Measurements from ENCODE around the gene MSRB3. TPM values are rescaled to one million over a fixed set of nuclear protein-coding genes. Genes with fewer than 3 reads are reported as not detected.

MSRB3 gene
- total and polyA plus RNA-seq, 2 of the 8 experiments (the other 6 are each of a cell fraction or from before 2014, with no cell fraction given) = 0.32 to 1.2 TPM

DNA sequence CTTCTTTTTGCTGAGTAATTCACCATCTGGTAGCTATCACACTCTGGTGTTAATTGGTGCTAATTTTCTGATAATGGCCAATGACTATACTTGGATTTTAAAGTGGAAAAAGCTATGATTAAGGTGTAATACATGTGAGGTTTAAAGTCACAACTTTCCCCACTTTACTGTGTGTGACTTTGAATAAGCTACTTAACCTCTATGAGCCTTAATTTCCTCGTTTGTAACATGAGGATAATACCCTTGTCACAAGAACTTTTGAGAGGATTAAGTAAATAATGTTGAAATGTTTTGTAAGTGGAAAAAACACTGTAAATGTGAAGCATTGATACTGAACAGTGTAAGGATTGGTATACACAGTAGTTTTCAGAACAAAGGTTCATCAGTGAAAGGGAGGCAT lies 65.3 kb downstream of the MSRB3 start:
- POLR2A ChIA-PET (ENCODE audit: partially characterized antibody) = interaction anchor here (0.6 kb wide), 1 partner anchor 644 kb away, joined by 3 read pairs; no protein-coding TSS in a partner anchor
- no peak for DNase-seq (ENCODE audit: low read depth in 1 of 2, low spot score in 2 of 2)
- no peak for FAIRE-seq
- TF ChIP-seq SIRT6 (IDR thresholded peaks at IDR 0.05; ENCODE audit: low read length) = no peak
- TF ChIP-seq NRF1 (IDR thresholded peaks at IDR 0.05; ENCODE audit: low read depth, low read length) = no peak
- TF ChIP-seq BRCA1 (IDR thresholded peaks at IDR 0.05; ENCODE audit: low read depth, low read length) = no peak
- TF ChIP-seq CREB1 (IDR thresholded peaks at IDR 0.05) = no peak
- no peak for TF ChIP-seq TAF1 (IDR thresholded peaks at IDR 0.05; ENCODE audit: low read depth, low read length)
- TF ChIP-seq TAF7 (optimal IDR thresholded peaks at IDR 0.05; ENCODE audit: borderline replicate concordance, low read depth, low read length) = no peak
- TF ChIP-seq POU5F1 (IDR thresholded peaks at IDR 0.05; ENCODE audit: low read depth, low read length) = no peak
- TF ChIP-seq SP1 (IDR thresholded peaks at IDR 0.05; ENCODE audit: low read depth, low read length) = no peak
- TF ChIP-seq, protein P1, sequence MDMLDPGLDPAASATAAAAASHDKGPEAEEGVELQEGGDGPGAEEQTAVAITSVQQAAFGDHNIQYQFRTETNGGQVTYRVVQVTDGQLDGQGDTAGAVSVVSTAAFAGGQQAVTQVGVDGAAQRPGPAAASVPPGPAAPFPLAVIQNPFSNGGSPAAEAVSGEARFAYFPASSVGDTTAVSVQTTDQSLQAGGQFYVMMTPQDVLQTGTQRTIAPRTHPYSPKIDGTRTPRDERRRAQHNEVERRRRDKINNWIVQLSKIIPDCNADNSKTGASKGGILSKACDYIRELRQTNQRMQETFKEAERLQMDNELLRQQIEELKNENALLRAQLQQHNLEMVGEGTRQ (IDR thresholded peaks at IDR 0.05; ENCODE audit: low read length) = no peak
- no peak for TF ChIP-seq EP300 (IDR thresholded peaks at IDR 0.05; ENCODE audit: borderline replicate concordance in 1 of 2, low read depth in 2 of 2, low read length in 2 of 2)

More for the DNA sequence above, 65.3 kb downstream of the MSRB3 start:
- Histone ChIP-seq H3K4ac (replicated peaks; ENCODE audit: insufficient read length, low read depth, low read length) (no peak overlapping the region), H3K79me2 (ENCODE audit: control insufficient read depth in 1 of 2, insufficient read depth in 2 of 2, low read length in 2 of 2) (no peaks in the 10 kb centered on the region), H3K79me1 (ENCODE audit: low read depth, low read length) (no peaks in the 10 kb centered on the region), H3K27ac (ENCODE audit: low read depth, low read length) (no peak overlapping the region), H3K4me3 (ENCODE audit: extremely low read depth in 1 of 4, insufficient read depth in 2 of 4, low read depth in 3 of 4, low read length in 4 of 4) (no peak overlapping the region), H3K4me1 (replicated peaks in 1 of 4; ENCODE audit: control insufficient read depth in 3 of 4, insufficient read depth in 4 of 4, low read length in 3 of 4) (no peaks in the 10 kb centered on the region), H2BK15ac (ENCODE audit: low read length) (no peak overlapping the region), H4K91ac (replicated peaks; ENCODE audit: insufficient read length, low read length) (no peak overlapping the region), H2BK120ac (replicated peaks; ENCODE audit: low read depth, low read length) (no peak overlapping the region), H4K8ac (ENCODE audit: extremely low read depth, insufficient read depth, low read length) (no peak overlapping the region), H3K9ac (replicated peaks in 1 of 4; ENCODE audit: extremely low read depth in 1 of 4, low read depth in 3 of 4, low read length in 3 of 4) (no peak overlapping the region), H4K5ac (ENCODE audit: insufficient read length, low read depth, low read length) (no peak overlapping the region), H3K18ac (ENCODE audit: extremely low read depth, low read length) (no peak overlapping the region), H3K14ac (ENCODE audit: insufficient read length) (no peak overlapping the region), H3K9me3 (ENCODE audit: insufficient read depth in 2 of 2, low read depth in 1 of 2, low read length in 1 of 2) (no peaks in the 10 kb centered on the region), H3K4me2 (ENCODE audit: insufficient read depth in 1 of 2, low read depth in 2 of 2, low read length in 2 of 2) (no peak overlapping the region), H3K27me3 (replicated peaks in 1 of 4; ENCODE audit: control insufficient read depth in 3 of 4, extremely low read depth in 1 of 4, insufficient read depth in 3 of 4, low read length in 3 of 4) (no peaks in the 10 kb centered on the region), H3K56ac (replicated peaks; ENCODE audit: insufficient read length, low read depth, low read length) (no peak overlapping the region), H3K23me2 (ENCODE audit: low read depth, low read length) (no peaks in the 10 kb centered on the region), H3K36me3 (ENCODE audit: control insufficient read depth in 2 of 4, insufficient read depth in 4 of 4, low read length in 3 of 4) (no peaks in the 10 kb centered on the region), H2BK12ac (ENCODE audit: low read depth, low read length) (no peak overlapping the region), H2AK5ac (ENCODE audit: low read depth, low read length) (no peak overlapping the region), H2BK20ac (ENCODE audit: low read length) (no peak overlapping the region), H3K23ac (ENCODE audit: insufficient read length) (no peak overlapping the region), H2AFZ (ENCODE audit: low read length) (0 out of 2 replicates have a peak overlapping the region, but pooled peaks have one; percentile 40), H2BK5ac (ENCODE audit: low read depth, low read length) (no peak overlapping the region), H4K20me1 (replicated peaks in 1 of 2; ENCODE audit: control insufficient read depth in 1 of 2, insufficient read depth in 2 of 2, low read length in 2 of 2) (no peaks in the 10 kb centered on the region)
- CTCF ChIA-PET (ENCODE audit: partially characterized antibody) = interaction anchor here (1.1 kb wide), 1 partner anchor 452 kb away, joined by 4 read pairs; no protein-coding TSS in a partner anchor
- 91% methylated on average over 1 of the region's 1 CpG; no CpG with 5 or more reads in 1 of the 2 experiments for WGBS, 2 experiments (ENCODE audit: extremely low coverage in 1 of 2, insufficient coverage in 1 of 2, insufficient read length in 1 of 2, insufficient replicate concordance in 2 of 2, low coverage in 1 of 2, low lambda C conversion rate in 2 of 2, missing lambda C conversion rate in 1 of 2)
